IMR-90 (cell line): ENCODE measurements around the gene GJA4. TPM values are rescaled to one million over a fixed set of nuclear protein-coding genes. Genes with fewer than 3 reads are reported as not detected.

Source experiments
- ATAC-seq: fragments of 200-7000 bp; cut with Tn5 transposase; 2 replicates; pipeline ENCODE4 v1.9.1; 2020; ENCODE audit warnings: low read depth, mild to moderate bottlenecking, moderate library complexity
- BruUV-seq: library from RNA; stranded (reverse); fragments of 400-500 nt; replicated peaks from 2 replicates; lab custom pipeline; 2021; lab: Mats Ljungman, UMichigan
- CTCF ChIA-PET: fragments of 300-600 bp; formaldehyde crosslinking; extraction: SDS; loops from one replicate; lab custom pipeline; 2021; ENCODE audit warnings: antibody characterized with exemption; lab: Yijun Ruan, JAX
- POLR2A ChIA-PET: fragments of 300-600 bp; sonication (Branson Sonifier 250); formaldehyde crosslinking; loops from one replicate; lab custom pipeline; 2022; ENCODE audit warnings: antibody characterized with exemption; ENCODE audit not compliant: unreplicated experiment; lab: Charles Lee
- DNase-seq: peaks from one replicate; pipeline ENCODE4 v3.0.0; 2013
- H2AFZ ChIP-seq: replicated peaks from 2 replicates; pipeline ENCODE3; 2013; ENCODE audit warnings: low read length, mild to moderate bottlenecking; ENCODE audit not compliant: poor library complexity
- H2AK5ac ChIP-seq: 2 replicates; pipeline ENCODE4 v1.6.1; 2013; ENCODE audit warnings: low read depth, low read length, inconsistent platforms
- H2AK9ac ChIP-seq: replicated peaks from 2 replicates; pipeline ENCODE3; 2013; ENCODE audit warnings: mild to moderate bottlenecking, low read depth, low read length, moderate library complexity; ENCODE audit not compliant: poor library complexity
- H2BK120ac ChIP-seq: 2 replicates; pipeline ENCODE4 v1.6.1; 2013; ENCODE audit warnings: low read depth, low read length, inconsistent platforms
- H2BK15ac ChIP-seq: 3 replicates; pipeline ENCODE4 v1.6.1; 2013; ENCODE audit warnings: low read depth, low read length, inconsistent platforms
- H2BK20ac ChIP-seq: 2 replicates; pipeline ENCODE4 v1.6.1; 2013; ENCODE audit warnings: low read depth, mild to moderate bottlenecking, inconsistent platforms, low read length, moderate library complexity
- H2BK5ac ChIP-seq: 2 replicates; pipeline ENCODE4 v1.6.1; 2013; ENCODE audit warnings: mild to moderate bottlenecking, low read depth, low read length, inconsistent platforms; ENCODE audit not compliant: poor library complexity, severe bottlenecking
- H3K14ac ChIP-seq: replicated peaks from 2 replicates; pipeline ENCODE4 v1.6.1; 2013; ENCODE audit warnings: low read depth, low read length, inconsistent platforms
- H3K18ac ChIP-seq: 2 replicates; pipeline ENCODE4 v1.6.1; 2013; ENCODE audit warnings: low read depth, low read length, control low read depth
- H3K23ac ChIP-seq: 2 replicates; pipeline ENCODE4 v1.6.1; 2013; ENCODE audit warnings: low read depth, low read length, inconsistent platforms
- H3K27ac ChIP-seq: 2 replicates; pipeline ENCODE4 v1.5.1; 2013; ENCODE audit warnings: mild to moderate bottlenecking, control low read depth, low read length; ENCODE audit not compliant: insufficient read depth
- H3K27me3 ChIP-seq: 2 replicates; pipeline ENCODE4 v1.6.1; 2013; ENCODE audit warnings: low read length; ENCODE audit not compliant: control insufficient read depth, insufficient read depth
- H3K36me3 ChIP-seq: 2 replicates; pipeline ENCODE4 v1.6.1; 2013; ENCODE audit warnings: low read length, mixed read lengths; ENCODE audit not compliant: control insufficient read depth, insufficient read depth
- H3K4ac ChIP-seq: 2 replicates; pipeline ENCODE4 v1.6.1; 2013; ENCODE audit warnings: low read depth, low read length, inconsistent platforms
- H3K4me1 ChIP-seq: 2 replicates; pipeline ENCODE4 v1.6.1; 2013; ENCODE audit warnings: low read length, mixed read lengths; ENCODE audit not compliant: control insufficient read depth, insufficient read depth
- H3K4me2 ChIP-seq: 2 replicates; pipeline ENCODE4 v1.6.1; 2013; ENCODE audit warnings: low read depth, mild to moderate bottlenecking, control low read depth, low read length, moderate library complexity
- H3K4me3 ChIP-seq: 2 replicates; pipeline ENCODE4 v1.5.1; 2013; ENCODE audit warnings: low read depth, mild to moderate bottlenecking, control low read depth, low read length, moderate library complexity; ENCODE audit not compliant: insufficient read depth
- H3K56ac ChIP-seq: 2 replicates; pipeline ENCODE4 v1.6.1; 2013; ENCODE audit warnings: low read length, inconsistent platforms; ENCODE audit not compliant: insufficient read depth; ENCODE audit errors: extremely low read depth
- H3K79me1 ChIP-seq, 2 experiments: 2 replicates each; pipeline ENCODE4 v1.6.1; 2013; ENCODE audit warnings: low read length in 2 of 2, inconsistent platforms in 1 of 2, low read depth in 1 of 2
- H3K9ac ChIP-seq: 2 replicates; pipeline ENCODE4 v1.6.1; 2013; ENCODE audit warnings: low read depth, low read length, control low read depth
- H3K9me1 ChIP-seq: 2 replicates; pipeline ENCODE4 v1.6.1; 2013; ENCODE audit warnings: low read length, inconsistent platforms; ENCODE audit not compliant: insufficient read depth
- H3K9me3 ChIP-seq: 2 replicates; pipeline ENCODE4 v1.6.1; 2013; ENCODE audit warnings: low read length; ENCODE audit not compliant: control insufficient read depth, insufficient read depth
- H4K20me1 ChIP-seq: 2 replicates; pipeline ENCODE4 v1.6.1; 2013; ENCODE audit warnings: low read length, inconsistent platforms; ENCODE audit not compliant: insufficient read depth
- H4K5ac ChIP-seq: 2 replicates; pipeline ENCODE4 v1.6.1; 2013; ENCODE audit warnings: mild to moderate bottlenecking, low read depth, low read length, control low read depth
- H4K8ac ChIP-seq, 2 experiments: 2 replicates each; pipeline ENCODE4 v1.6.1; 2013; ENCODE audit warnings: low read depth in 2 of 2, low read length in 2 of 2, control low read depth in 1 of 2, inconsistent platforms in 1 of 2
- H4K91ac ChIP-seq: 2 replicates; pipeline ENCODE4 v1.6.1; 2013; ENCODE audit warnings: low read depth, low read length, inconsistent platforms; ENCODE audit not compliant: insufficient read depth
- CEBPB ChIP-seq: IDR thresholded peaks from 2 replicates; pipeline ENCODE4 v1.6.1; 2012; ENCODE audit warnings: low read depth, low read length, improper control_type of control experiment
- CHD1 ChIP-seq: IDR thresholded peaks from 2 replicates; pipeline ENCODE4 v1.6.1; 2012; ENCODE audit warnings: low read depth, low read length, improper control_type of control experiment
- FOS ChIP-seq: fragments of 150-350 bp; IDR thresholded peaks from 2 replicates; pipeline ENCODE4 v1.6.1; 2016; ENCODE audit warnings: low read depth, low read length
- MAZ ChIP-seq: IDR thresholded peaks from 2 replicates; pipeline ENCODE4 v1.6.1; 2012; ENCODE audit warnings: low read depth, mild to moderate bottlenecking, low read length, improper control_type of control experiment, moderate library complexity, borderline replicate concordance
- MXI1 ChIP-seq: IDR thresholded peaks from 2 replicates; pipeline ENCODE4 v1.6.1; 2012; ENCODE audit warnings: low read depth, mild to moderate bottlenecking, low read length, moderate library complexity, borderline replicate concordance
- NFE2L2 ChIP-seq: fragments of 150-350 bp; IDR thresholded peaks from 2 replicates; pipeline ENCODE4 v1.6.1; 2016; ENCODE audit warnings: low read depth, mild to moderate bottlenecking, low read length
- RCOR1 ChIP-seq: IDR thresholded peaks from 2 replicates; pipeline ENCODE4 v1.6.1; 2012; ENCODE audit warnings: mild to moderate bottlenecking, low read length, improper control_type of control experiment; ENCODE audit not compliant: insufficient replicate concordance
- USF2 ChIP-seq: fragments of 150-350 bp; IDR thresholded peaks from 2 replicates; pipeline ENCODE4 v1.6.1; 2017; ENCODE audit warnings: mild to moderate bottlenecking, antibody characterized with exemption, low read length, low read depth
- WGBS, 2 experiments: methylation state at CpG; one replicate each; pipeline versions ENCODE4 v1.1.5 to v1.1.7; 2013; ENCODE audit warnings: missing lambda C conversion rate in 2 of 2; ENCODE audit not compliant: insufficient read length in 1 of 2; ENCODE audit errors: extremely low coverage in 2 of 2; 5-methylcytosine and 5-hydroxymethylcytosine counted together
- dilution Hi-C: fragments of 300-500 bp; cut with HindIII; formaldehyde crosslinking; loops from one replicate; pipeline ENCODE4 v1.14.3; 2018; ENCODE audit warnings: low sequenced_read_pairs; ENCODE audit not compliant: unreplicated experiment
- in situ Hi-C: fragments of 300-500 bp; cut with MboI; formaldehyde crosslinking; loops from 3 replicates; pipeline ENCODE4 v1.14.3; 2019; ENCODE audit warnings: low sequenced_read_pairs, inconsistent platforms, mixed read lengths
- intact Hi-C: fragments of 100-400 bp; cut with micrococcal nuclease; formaldehyde crosslinking; loops from 2 replicates; pipeline ENCODE4 v1.10.0; 2022
- polyA plus RNA-seq, 3 experiments: library from polyadenylated mRNA; depleted of rRNA; stranded (reverse); fragments of >200 nt; gene quantifications; 2 replicates each; pipeline ENCODE4 v1.2.3, GENCODE V29; 2012; ENCODE audit warnings: low replicate concordance in 1 of 3
- total RNA-seq: library from RNA; depleted of rRNA; stranded (reverse); fragments of >200 nt; gene quantifications from 2 replicates; pipeline ENCODE4 v1.2.3, GENCODE V29; 2012
- TF ChIP-seq, protein P1 (sequence below): fragments of 150-350 bp; IDR thresholded peaks from 2 replicates; pipeline ENCODE4 v1.6.1; 2016; ENCODE audit warnings: low read depth, mild to moderate bottlenecking, low read length, moderate library complexity, borderline replicate concordance

Gene GJA4
- total and polyA plus RNA-seq, 2 of the 4 experiments (the other 2 are of a cell fraction): not detected

DNA sequence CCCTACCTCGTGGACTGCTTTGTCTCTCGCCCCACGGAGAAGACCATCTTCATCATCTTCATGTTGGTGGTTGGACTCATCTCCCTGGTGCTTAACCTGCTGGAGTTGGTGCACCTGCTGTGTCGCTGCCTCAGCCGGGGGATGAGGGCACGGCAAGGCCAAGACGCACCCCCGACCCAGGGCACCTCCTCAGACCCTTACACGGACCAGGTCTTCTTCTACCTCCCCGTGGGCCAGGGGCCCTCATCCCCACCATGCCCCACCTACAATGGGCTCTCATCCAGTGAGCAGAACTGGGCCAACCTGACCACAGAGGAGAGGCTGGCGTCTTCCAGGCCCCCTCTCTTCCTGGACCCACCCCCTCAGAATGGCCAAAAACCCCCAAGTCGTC lies 2.0 kb downstream of the GJA4 start:
- H3K4me3 ChIP-seq: no peak overlapping the region
- POLR2A ChIA-PET: no interaction called here
- intact Hi-C loops: no loop called here
- H2BK20ac ChIP-seq: no peak overlapping the region
- H2AFZ ChIP-seq: no peak overlapping the region
- TF ChIP-seq RCOR1 (no peak), MXI1 (no peak), FOS (no peak), CEBPB (no peak), USF2 (no peak), MAZ (no peak), CHD1 (no peak), NFE2L2 (no peak)
- TF ChIP-seq, protein P1, sequence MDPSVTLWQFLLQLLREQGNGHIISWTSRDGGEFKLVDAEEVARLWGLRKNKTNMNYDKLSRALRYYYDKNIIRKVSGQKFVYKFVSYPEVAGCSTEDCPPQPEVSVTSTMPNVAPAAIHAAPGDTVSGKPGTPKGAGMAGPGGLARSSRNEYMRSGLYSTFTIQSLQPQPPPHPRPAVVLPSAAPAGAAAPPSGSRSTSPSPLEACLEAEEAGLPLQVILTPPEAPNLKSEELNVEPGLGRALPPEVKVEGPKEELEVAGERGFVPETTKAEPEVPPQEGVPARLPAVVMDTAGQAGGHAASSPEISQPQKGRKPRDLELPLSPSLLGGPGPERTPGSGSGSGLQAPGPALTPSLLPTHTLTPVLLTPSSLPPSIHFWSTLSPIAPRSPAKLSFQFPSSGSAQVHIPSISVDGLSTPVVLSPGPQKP: no peak
- H3K4me1 ChIP-seq: no peaks in the 10 kb centered on the region
- H2BK5ac ChIP-seq: no peak overlapping the region
- CTCF ChIA-PET: no interaction called here
- no peak overlapping the region for H2BK15ac ChIP-seq
- H3K79me1 ChIP-seq: no peaks in the 10 kb centered on the region
- in situ Hi-C loops: no loop called here
- no peak overlapping the region for H2AK9ac ChIP-seq
- H3K4ac ChIP-seq: no peak overlapping the region
- no peak overlapping the region for H2AK5ac ChIP-seq
- no peak overlapping the region for H3K23ac ChIP-seq
- no peak overlapping the region for H3K56ac ChIP-seq
- WGBS, 2 experiments: 100% methylated on average over 2 of the region's 12 CpGs; no CpG with 5 or more reads in 1 of the 2 experiments
- H3K27ac ChIP-seq: no peak overlapping the region
- H4K5ac ChIP-seq: no peak overlapping the region
- no peaks in the 10 kb centered on the region for H4K20me1 ChIP-seq
- H3K9me3 ChIP-seq: no peaks in the 10 kb centered on the region
- H2BK120ac ChIP-seq: no peak overlapping the region
- peaks cover 14% of the 10 kb centered on the region for H3K27me3 ChIP-seq
- no peak overlapping the region for H3K4me2 ChIP-seq
- H3K9me1 ChIP-seq: no peaks in the 10 kb centered on the region
- no peak overlapping the region for H3K18ac ChIP-seq
- H4K8ac ChIP-seq: no peak overlapping the region
- dilution Hi-C loops: no loop called here
- no TSS peak for BruUV-seq
- ATAC-seq (no peak), DNase-seq (no peak)
- no peak overlapping the region for H4K91ac ChIP-seq
- H3K36me3 ChIP-seq: no peaks in the 10 kb centered on the region
- no peak overlapping the region for H3K9ac ChIP-seq
- H3K14ac ChIP-seq: no peak overlapping the region
